Measurements from ENCODE around the gene RDX.
"Not testable (repeated sequence)": the region's sequence is repeated elsewhere in the genome, so short reads cannot be mapped to it uniquely, and the experiment has no call there.

The RDX gene

DNA sequence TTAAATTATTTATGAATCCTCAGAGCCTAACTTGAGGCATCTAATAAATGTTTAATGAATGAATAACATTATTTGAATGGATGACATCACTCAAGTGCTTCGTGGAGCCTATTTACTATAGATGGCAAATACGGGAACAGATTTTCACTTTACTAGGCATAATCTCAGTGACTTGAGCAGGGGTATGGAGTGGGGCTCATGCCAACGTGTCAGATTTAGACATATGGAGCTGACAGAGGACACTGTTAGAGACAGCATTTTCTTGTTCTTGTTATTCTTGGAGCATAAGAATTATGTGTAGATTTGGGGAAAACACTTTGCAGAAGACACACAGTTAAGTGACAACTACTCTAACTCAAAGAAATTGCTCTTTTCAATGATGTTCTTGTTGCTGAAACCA lies 78.5 kb downstream of the RDX start:
- H3K4me3 ChIP-seq (ENCODE audit: low read depth, low read length, poor library complexity, severe bottlenecking) = no peak overlapping the region
- H3K27ac ChIP-seq (ENCODE audit: low read depth, low read length, poor library complexity, severe bottlenecking) = no peak overlapping the region
- no peaks in the 10 kb centered on the region; the same call in 1 of the 2 replicates for H3K36me3 ChIP-seq (ENCODE audit: insufficient read depth, low read length)
- H3K79me2 ChIP-seq (ENCODE audit: insufficient read depth, low read length) = no peaks in the 10 kb centered on the region
- H3K4me2 ChIP-seq (ENCODE audit: low read length) = no peak overlapping the region
- no peak overlapping the region for H2AFZ ChIP-seq (ENCODE audit: low read length)
- no peak overlapping the region for H3K9ac ChIP-seq (ENCODE audit: low read length)
- no peaks in the 10 kb centered on the region for H3F3A ChIP-seq (ENCODE audit: insufficient read depth, low read length)
- no peaks in the 10 kb centered on the region for H3K9me3 ChIP-seq (ENCODE audit: low read length)
- TF ChIP-seq, protein P1, sequence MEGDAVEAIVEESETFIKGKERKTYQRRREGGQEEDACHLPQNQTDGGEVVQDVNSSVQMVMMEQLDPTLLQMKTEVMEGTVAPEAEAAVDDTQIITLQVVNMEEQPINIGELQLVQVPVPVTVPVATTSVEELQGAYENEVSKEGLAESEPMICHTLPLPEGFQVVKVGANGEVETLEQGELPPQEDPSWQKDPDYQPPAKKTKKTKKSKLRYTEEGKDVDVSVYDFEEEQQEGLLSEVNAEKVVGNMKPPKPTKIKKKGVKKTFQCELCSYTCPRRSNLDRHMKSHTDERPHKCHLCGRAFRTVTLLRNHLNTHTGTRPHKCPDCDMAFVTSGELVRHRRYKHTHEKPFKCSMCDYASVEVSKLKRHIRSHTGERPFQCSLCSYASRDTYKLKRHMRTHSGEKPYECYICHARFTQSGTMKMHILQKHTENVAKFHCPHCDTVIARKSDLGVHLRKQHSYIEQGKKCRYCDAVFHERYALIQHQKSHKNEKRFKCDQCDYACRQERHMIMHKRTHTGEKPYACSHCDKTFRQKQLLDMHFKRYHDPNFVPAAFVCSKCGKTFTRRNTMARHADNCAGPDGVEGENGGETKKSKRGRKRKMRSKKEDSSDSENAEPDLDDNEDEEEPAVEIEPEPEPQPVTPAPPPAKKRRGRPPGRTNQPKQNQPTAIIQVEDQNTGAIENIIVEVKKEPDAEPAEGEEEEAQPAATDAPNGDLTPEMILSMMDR (IDR thresholded peaks at IDR 0.05; ENCODE audit: low read length) = no peak
- no peak for TF ChIP-seq EZH2 (IDR thresholded peaks at IDR 0.05; ENCODE audit: borderline replicate concordance, low read length)
- H3K4me1 ChIP-seq (ENCODE audit: insufficient read depth, low read length, severe bottlenecking) = no peaks in the 10 kb centered on the region
- H4K20me1 ChIP-seq (ENCODE audit: insufficient read depth, low read length) = no peaks in the 10 kb centered on the region
- H3K27me3 ChIP-seq (ENCODE audit: insufficient read depth, low read length) = no peaks in the 10 kb centered on the region
- H3K9me2 ChIP-seq (ENCODE audit: low read depth, low read length) = no peaks in the 10 kb centered on the region

DNA sequence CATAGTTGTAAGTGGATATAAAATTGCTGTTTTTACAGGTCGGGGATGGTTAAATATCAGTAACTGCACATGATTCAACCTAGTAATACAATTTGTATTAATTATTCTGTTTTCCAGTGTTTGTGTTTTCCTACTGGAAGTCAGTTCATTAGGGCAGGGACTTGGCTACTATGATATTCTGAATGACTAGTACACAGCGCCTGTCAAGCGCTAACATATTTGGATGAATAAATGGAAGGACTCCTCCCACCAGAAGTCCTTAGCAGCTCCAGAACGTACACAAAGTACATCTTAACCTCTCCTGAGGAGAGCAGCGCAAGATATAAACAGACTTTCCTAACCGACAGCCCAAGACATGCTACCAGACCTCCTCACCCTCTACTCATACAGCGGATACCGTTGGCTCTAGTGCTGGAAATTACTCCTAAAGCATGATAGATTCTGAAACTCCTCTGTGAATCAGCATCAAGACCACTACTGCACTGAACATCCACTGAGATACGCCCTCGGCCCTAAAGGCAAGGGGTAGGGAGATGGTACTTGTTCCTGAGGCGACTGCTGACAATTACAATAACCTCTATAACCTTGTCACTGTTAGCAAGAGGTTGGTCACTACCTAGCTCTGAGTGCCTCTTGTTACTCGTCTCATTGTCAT lies 79.1 kb downstream of the RDX start:
- Histone ChIP-seq H4K20me1 (ENCODE audit: insufficient read depth, low read length) (no peaks in the 10 kb centered on the region), H3K4me1 (ENCODE audit: insufficient read depth, low read length, severe bottlenecking) (no peaks in the 10 kb centered on the region), H3K9me3 (ENCODE audit: low read length) (no peaks in the 10 kb centered on the region), H3K27ac (ENCODE audit: low read depth, low read length, poor library complexity, severe bottlenecking) (no peak overlapping the region), H3K79me2 (ENCODE audit: insufficient read depth, low read length) (no peaks in the 10 kb centered on the region), H3F3A (ENCODE audit: insufficient read depth, low read length) (no peaks in the 10 kb centered on the region), H3K9me2 (ENCODE audit: low read depth, low read length) (no peaks in the 10 kb centered on the region), H3K4me2 (ENCODE audit: low read length) (no peak overlapping the region), H3K4me3 (ENCODE audit: low read depth, low read length, poor library complexity, severe bottlenecking) (no peak overlapping the region), H2AFZ (ENCODE audit: low read length) (no peak overlapping the region), H3K36me3 (ENCODE audit: insufficient read depth, low read length) (no peaks in the 10 kb centered on the region; the same call in 1 of the 2 replicates), H3K27me3 (ENCODE audit: insufficient read depth, low read length) (no peaks in the 10 kb centered on the region), H3K9ac (ENCODE audit: low read length) (no peak overlapping the region)
- TF ChIP-seq EZH2 (IDR thresholded peaks at IDR 0.05; ENCODE audit: borderline replicate concordance, low read length) = no peak
- TF ChIP-seq, protein P1 (IDR thresholded peaks at IDR 0.05; ENCODE audit: low read length) = no peak

DNA sequence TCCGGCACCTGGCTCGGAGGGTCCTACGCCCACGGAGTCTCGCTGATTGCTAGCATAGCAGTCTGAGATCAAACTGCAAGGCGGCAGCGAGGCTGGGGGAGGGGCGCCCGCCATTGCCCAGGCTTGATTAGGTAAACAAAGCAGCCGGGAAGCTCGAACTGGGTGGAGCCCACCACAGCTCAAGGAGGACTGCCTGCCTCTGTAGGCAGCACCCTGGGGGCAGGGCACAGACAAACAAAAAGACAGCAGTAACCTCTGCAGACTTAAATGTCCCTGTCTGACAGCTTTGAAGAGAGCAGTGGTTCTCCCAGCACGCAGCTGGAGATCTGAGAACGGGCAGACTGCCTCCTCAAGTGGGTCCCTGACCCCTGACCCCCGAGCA lies 87.1 kb downstream of the RDX start:
- H3K36me3 ChIP-seq (ENCODE audit: insufficient read depth, low read length); H2AFZ ChIP-seq (ENCODE audit: low read length); H3K9me2 ChIP-seq (ENCODE audit: low read depth, low read length); H4K20me1 ChIP-seq (ENCODE audit: insufficient read depth, low read length); H3K27me3 ChIP-seq (ENCODE audit: insufficient read depth, low read length); H3K9me3 ChIP-seq (ENCODE audit: low read length); H3F3A ChIP-seq (ENCODE audit: insufficient read depth, low read length); H3K79me2 ChIP-seq (ENCODE audit: insufficient read depth, low read length): not testable (repeated sequence)
- peak overlapping the region; percentile 40 for H3K4me2 ChIP-seq (ENCODE audit: low read length)
- peak overlapping the region; percentile 49; the same call in 1 of the 2 replicates for H3K9ac ChIP-seq (ENCODE audit: low read length)
- H3K4me3 ChIP-seq (ENCODE audit: low read depth, low read length, poor library complexity, severe bottlenecking) = peak overlapping the region; percentile 60
- peaks cover 24% of the 10 kb centered on the region for H3K4me1 ChIP-seq (ENCODE audit: insufficient read depth, low read length, severe bottlenecking)
- peak overlapping the region; percentile 17 for H3K27ac ChIP-seq (ENCODE audit: low read depth, low read length, poor library complexity, severe bottlenecking)

DNA sequence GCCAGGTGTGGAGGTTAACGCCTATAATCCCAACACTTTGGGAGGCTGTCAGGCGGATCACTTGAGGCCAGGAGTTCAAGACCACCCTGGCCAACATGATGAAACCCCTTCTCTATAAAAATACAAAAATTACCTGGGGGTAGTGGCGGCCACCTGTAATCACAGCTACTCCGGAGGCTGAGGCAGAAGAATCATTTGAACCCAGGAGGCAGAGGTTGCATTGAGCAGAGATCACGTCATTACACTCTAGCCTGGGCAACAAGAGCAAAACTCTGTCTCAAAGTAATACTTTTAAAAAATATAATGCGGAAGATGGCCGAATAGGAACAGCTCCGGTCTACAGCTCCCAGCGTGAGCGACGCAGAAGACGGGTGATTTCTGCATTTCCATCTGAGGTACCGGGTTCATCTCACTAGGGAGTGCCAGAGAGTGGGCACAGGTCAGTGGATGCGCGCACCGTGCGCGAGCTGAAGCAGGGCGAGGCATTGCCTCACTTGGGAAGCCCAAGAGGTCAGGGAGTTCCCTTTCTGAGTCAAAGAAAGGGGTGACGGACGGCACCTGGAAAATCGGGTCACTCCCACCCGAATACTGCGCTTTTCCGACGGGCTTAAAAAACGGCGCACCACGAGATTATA lies 87.6 kb downstream of the RDX start:
- Histone ChIP-seq H2AFZ (ENCODE audit: low read length) (peak overlapping the region; percentile 5; the same call in 1 of the 2 replicates), H3K4me3 (ENCODE audit: low read depth, low read length, poor library complexity, severe bottlenecking) (peak overlapping the region; percentile 60), H3K9ac (ENCODE audit: low read length) (peak overlapping the region; percentile 49), H3K4me2 (ENCODE audit: low read length) (peak overlapping the region; percentile 40), H3K27ac (ENCODE audit: low read depth, low read length, poor library complexity, severe bottlenecking) (peak overlapping the region; percentile 17), H3K4me1 (ENCODE audit: insufficient read depth, low read length, severe bottlenecking) (peaks cover 24% of the 10 kb centered on the region)
- H3K9me3 ChIP-seq (ENCODE audit: low read length); H3K9me2 ChIP-seq (ENCODE audit: low read depth, low read length); H3F3A ChIP-seq (ENCODE audit: insufficient read depth, low read length); H3K27me3 ChIP-seq (ENCODE audit: insufficient read depth, low read length); H4K20me1 ChIP-seq (ENCODE audit: insufficient read depth, low read length); H3K36me3 ChIP-seq (ENCODE audit: insufficient read depth, low read length); H3K79me2 ChIP-seq (ENCODE audit: insufficient read depth, low read length): not testable (repeated sequence)

All from OCI-LY1 (cell line).